ENCODE data around the gene RASSF5.
"Not testable (repeated sequence)": the region's sequence is repeated elsewhere in the genome, so short reads cannot be mapped to it uniquely, and the experiment has no call there.

The RASSF5 gene

GRCh38 chr1:206575165-206575893 lies 68.0 kb downstream of the RASSF5 start:
- DNase-seq: peak; percentile 29

DNA sequence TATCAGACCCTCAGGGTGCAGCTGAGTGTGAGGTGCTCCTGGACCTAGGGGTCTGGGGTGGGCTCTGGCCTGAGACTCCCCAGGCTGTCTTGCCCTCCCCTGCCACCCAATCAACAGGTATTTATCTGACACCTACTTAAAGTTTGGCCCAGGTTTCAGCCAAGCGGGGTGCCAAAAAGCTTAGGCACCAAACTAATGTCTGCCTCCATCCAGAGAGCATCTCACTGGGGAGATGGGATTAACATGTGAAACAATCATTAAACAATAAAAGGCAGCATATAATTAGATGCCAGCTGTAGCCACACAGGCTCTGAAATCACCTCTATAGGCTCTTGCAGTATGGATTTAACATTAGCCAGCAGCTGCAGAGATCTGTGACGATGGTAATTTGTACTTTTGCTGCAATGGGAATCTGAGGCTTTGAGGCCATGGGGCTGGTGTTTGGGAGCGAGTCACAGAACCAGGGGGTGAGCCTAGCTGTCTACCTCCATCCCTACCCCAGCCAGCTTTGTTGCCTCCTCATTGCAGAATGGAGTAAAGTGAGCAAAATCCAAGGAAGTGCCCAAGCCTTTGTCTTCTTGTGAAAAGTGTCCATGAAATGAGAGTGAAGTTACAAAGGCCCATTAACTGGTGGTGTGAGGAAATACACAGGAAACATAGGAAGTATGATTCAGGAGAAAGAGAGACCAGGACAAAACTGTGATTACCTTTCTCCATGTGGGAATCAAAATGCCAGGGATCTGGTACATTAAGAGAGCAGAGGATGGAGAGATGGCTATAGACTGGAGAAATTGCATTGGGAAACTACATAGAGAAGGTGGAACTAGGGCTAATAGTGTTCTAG lies 68.8 kb downstream of the RASSF5 start:
- peak; percentile 72 for DNase-seq

- DNase-seq: no peak
These were observed 70.3 kb downstream of the RASSF5 start for GRCh38 chr1:206577626-206578025.

GRCh38 chr1:206578068-206578977 lies 71.0 kb downstream of the RASSF5 start:
- DNase-seq: no peak

GRCh38 chr1:206578978-206579374 lies 71.6 kb downstream of the RASSF5 start:
- peak; percentile 12 for DNase-seq

- DNase-seq: no peak
These were observed 72.6 kb downstream of the RASSF5 start for GRCh38 chr1:206579747-206580437.

GRCh38 chr1:206580438-206581113 lies 73.2 kb downstream of the RASSF5 start:
- no peak for DNase-seq

GRCh38 chr1:206581114-206581497 lies 73.8 kb downstream of the RASSF5 start:
- DNase-seq: not testable (repeated sequence)

DNA sequence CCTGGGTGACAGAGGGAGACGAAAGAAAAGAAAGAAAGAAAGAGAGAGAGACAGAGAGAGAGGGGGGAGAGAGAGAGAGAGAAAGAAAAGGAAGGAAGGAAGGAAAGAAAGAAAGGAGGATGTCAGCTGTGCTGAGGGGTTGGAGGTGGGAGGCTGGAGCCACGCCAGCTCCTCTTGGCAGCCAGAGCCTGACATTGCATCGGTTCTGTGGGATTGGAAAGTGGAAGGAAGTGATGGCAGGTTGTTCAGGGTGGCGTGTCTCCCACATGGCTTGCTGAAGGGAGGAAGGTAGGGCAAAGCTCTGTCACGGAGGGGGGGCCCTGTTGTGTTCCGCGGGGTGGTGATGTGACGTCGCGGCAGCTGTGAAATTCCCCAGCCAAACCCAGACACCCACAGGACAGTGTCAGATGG lies 74.2 kb downstream of the RASSF5 start:
- no peak for DNase-seq

DNA sequence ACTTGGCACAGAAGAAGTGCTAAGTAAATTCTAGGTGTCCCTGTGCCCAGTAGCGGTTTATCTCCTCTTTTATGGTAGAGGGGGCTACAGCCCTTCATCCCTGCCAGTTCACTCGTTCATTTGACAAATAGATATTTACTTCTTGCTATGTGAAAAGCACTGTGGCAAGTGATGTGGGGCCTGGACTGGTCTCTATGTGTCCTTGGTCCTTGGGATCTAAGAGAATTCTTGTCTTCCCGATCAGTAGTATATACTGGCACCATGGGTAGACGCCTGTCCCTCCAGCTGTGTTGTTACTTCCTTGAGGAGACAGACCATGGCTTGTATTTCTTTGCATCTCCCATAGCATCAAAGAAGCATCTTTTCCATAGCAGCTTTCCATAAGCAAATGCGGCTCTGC lies 75.2 kb downstream of the RASSF5 start:
- no peak for DNase-seq

GRCh38 chr1:206582971-206583706 lies 75.8 kb downstream of the RASSF5 start:
- no peak for DNase-seq

DNA sequence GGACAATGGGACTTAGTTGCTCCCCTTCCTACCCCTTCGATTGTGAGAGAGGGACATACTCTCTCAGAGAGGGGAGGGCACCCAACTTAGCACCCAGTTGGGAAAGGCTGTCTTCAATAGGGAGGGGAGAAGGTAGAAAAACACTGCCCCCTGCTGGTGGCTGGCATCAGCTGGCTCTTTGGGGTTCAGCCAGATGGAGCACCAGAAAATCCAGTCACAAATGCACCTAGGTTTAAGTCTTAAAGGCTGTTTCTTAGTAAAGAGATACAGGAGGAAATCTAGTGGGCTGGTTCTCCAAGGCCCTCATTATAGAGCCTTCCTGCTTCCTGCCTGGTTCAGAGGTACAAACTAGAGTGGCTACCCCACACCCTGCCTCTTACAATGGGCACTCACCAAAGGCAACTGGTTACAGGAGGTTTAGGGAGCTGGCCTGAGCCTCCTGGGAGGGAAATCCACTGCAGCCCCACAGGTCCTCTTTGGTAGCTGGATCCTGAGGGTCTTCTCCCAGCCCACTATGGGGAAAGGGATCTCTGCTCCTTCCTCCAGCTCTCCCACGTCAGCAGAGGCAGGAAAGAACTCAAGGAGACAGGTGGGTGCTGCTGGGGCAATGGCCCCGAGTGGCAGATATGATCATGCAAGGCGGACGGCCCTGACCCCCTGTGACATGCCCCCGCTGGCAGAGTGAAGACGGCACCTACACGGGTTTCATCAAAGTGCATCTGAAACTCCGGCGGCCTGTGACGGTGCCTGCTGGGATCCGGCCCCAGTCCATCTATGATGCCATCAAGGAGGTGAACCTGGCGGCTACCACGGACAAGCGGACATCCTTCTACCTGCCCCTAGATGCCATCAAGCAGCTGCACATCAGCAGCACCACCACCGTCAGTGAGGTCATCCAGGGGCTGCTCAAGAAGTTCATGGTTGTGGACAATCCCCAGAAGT lies 76.6 kb downstream of the RASSF5 start:
- DNase-seq: no peak

DNA sequence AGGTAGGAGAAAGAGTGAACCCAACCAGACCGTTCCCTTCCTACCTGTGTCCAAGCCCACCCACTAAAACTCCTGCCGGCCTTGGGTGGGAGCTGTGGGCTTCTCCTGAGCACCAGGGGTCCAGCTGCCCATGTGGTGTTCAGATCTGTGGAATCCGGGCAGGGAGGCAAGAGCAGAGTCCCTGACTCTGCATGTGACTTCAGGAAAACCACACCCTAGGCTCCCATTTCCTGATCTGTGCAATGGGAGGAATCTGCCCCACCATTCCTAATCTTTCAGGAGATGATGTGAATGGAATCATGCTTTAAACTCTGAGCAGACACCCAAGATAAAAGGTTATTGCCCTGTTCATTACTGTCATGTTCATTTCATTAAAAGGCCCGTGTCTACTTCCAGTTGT lies 77.4 kb downstream of the RASSF5 start:
- no peak for DNase-seq

DNA sequence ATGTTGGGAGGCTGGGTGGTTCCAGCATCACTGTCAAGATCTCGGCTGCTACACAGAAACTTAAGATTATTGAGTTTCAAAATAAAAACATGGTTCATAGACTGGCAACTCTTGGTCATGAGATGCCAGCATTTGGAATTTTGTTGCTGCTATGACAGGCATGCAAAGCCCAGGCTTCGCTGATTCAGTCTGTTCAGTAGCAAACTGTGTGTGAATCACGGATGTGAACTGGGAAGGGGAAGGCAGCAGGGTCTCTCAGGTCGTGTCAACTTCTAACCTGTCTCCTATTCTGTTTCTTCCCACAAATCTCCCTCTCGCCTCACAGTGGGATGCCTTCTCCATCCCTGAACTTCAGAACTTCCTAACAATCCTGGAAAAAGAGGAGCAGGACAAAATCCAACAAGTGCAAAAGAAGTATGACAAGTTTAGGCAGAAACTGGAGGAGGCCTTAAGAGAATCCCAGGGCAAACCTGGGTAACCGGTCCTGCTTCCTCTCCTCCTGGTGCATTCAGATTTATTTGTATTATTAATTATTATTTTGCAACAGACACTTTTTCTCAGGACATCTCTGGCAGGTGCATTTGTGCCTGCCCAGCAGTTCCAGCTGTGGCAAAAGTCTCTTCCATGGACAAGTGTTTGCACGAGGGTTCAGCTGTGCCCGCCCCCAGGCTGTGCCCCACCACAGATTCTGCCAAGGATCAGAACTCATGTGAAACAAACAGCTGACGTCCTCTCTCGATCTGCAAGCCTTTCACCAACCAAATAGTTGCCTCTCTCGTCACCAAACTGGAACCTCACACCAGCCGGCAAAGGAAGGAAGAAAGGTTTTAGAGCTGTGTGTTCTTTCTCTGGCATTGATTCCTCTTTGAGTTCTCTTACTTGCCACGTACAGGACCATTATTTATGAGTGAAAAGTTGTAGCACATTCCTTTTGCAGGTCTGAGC lies 79.4 kb downstream of the RASSF5 start:
- DNase-seq: no peak

DNA sequence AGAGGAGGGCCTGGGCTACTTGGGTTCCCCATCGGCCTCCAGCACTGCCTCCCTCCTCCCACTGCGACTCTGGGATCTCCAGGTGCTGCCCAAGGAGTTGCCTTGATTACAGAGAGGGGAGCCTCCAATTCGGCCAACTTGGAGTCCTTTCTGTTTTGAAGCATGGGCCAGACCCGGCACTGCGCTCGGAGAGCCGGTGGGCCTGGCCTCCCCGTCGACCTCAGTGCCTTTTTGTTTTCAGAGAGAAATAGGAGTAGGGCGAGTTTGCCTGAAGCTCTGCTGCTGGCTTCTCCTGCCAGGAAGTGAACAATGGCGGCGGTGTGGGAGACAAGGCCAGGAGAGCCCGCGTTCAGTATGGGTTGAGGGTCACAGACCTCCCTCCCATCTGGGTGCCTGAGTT lies 80.6 kb downstream of the RASSF5 start:
- DNase-seq: no peak

GRCh38 chr1:206588492-206588891 lies 81.2 kb downstream of the RASSF5 start:
- no peak for DNase-seq

DNA sequence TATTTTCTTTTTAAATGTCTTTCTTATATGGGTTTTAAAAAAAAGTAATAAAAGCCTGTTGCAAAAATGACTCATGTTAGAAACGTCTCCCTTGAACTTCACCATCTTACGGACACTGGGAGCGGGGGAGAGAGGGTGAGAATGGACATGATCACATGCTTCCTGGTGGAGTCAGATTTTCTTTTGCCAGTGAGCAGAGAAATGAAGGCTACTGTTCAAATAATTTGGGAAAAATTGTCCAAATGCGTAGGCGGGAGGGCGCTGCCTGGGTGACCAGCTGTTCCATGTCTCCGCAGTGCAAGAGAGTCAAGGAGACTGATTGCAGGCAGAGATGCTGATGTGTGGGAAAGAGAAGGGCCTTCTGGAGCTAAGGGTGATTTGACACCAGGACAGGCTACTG lies 81.9 kb downstream of the RASSF5 start:
- DNase-seq: no peak

DNA sequence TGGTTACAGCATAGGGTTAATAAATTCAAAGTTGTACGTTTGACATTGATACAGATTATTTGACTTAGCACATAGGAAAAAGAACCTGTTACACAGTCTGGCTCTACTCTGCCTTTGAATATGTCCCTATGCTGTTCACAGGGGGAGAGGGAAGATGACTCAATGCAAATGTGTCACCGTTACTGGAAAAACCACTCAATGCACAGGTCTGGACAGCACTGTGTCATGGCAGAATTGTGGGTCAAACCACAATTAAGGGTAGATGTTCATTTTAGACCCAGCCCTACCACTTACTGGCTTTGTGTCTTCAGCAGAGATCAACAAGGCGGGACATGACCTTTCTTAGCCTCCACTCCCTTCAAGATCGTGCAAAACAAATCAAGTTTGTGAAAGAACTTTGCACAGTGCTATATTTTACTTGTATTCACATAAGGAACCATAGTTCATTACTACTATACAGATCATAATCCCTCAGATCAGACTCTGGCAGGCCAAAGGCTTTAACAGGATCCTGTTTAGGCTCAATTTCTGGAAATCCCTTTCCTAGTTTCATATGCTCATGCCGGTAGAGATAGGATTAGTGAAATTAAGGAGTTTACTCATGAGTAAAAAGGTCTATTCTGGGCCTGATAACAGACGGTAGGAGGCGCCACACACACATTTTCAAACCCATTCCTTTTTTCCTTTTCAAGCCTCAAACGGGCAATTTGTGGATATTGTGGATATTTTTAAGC lies 82.9 kb downstream of the RASSF5 start:
- DNase-seq: no peak
